Fibroblast of lung (primary cell): ENCODE results near the gene LCE3C. TPM values are rescaled to one million over a fixed set of nuclear protein-coding genes. Genes with fewer than 3 reads are reported as not detected.

Experiments
- DNase-seq, 2 donors: peaks; one replicate each; pipeline versions ENCODE4 v3.0.0 to v3.0.0-alpha.2; 2010; ENCODE audit warnings: low read depth in 2 of 2
- H2AFZ ChIP-seq: 2 replicates; pipeline ENCODE4 v1.5.1; 2012; ENCODE audit warnings: low read length, control low read depth, inconsistent platforms
- H3K27ac ChIP-seq: 2 replicates; pipeline ENCODE4 v1.5.1; 2011; ENCODE audit warnings: low read length, control low read depth; ENCODE audit not compliant: insufficient read depth
- H3K27me3 ChIP-seq: 2 replicates; pipeline ENCODE4 v1.5.1; 2011; ENCODE audit warnings: mild to moderate bottlenecking, low read length; ENCODE audit not compliant: control insufficient read depth, insufficient read depth
- H3K36me3 ChIP-seq: 2 replicates; pipeline ENCODE4 v1.5.1; 2011; ENCODE audit warnings: low read length; ENCODE audit not compliant: control insufficient read depth, insufficient read depth
- H3K4me1 ChIP-seq: 2 replicates; pipeline ENCODE4 v1.5.1; 2011; ENCODE audit warnings: low read length; ENCODE audit not compliant: control insufficient read depth, insufficient read depth; ENCODE audit errors: extremely low read depth
- H3K4me2 ChIP-seq: 2 replicates; pipeline ENCODE4 v1.5.1; 2011; ENCODE audit warnings: low read length, control low read depth; ENCODE audit not compliant: insufficient read depth; ENCODE audit errors: extremely low read depth
- H3K4me3 ChIP-seq, 4 experiments: fragments of 200-600 bp in 1 of 4; sonication (generic) in 1 of 4; replicated peaks in 1 of 4; 2 replicates each; pipeline ENCODE4 v1.5.1; 2011 to 2016; ENCODE audit warnings: low read length in 4 of 4, low read depth in 3 of 4, mild to moderate bottlenecking in 3 of 4, control low read depth in 2 of 4, inconsistent platforms in 1 of 4, mixed read lengths in 1 of 4; ENCODE audit not compliant: insufficient read depth in 1 of 4; ENCODE audit errors: control extremely low read depth in 1 of 4
- H3K79me2 ChIP-seq: 2 replicates; pipeline ENCODE4 v1.5.1; 2012; ENCODE audit warnings: mild to moderate bottlenecking, low read length, inconsistent platforms; ENCODE audit not compliant: control insufficient read depth, insufficient read depth
- H3K9ac ChIP-seq: 2 replicates; pipeline ENCODE4 v1.5.1; 2011; ENCODE audit warnings: mild to moderate bottlenecking, low read length, control low read depth; ENCODE audit not compliant: insufficient read depth
- H3K9me3 ChIP-seq: 2 replicates; pipeline ENCODE4 v1.5.1; 2012; ENCODE audit warnings: low read depth, low read length; ENCODE audit not compliant: control insufficient read depth, insufficient read depth
- H4K20me1 ChIP-seq: 2 replicates; pipeline ENCODE4 v1.5.1; 2011; ENCODE audit warnings: low read length; ENCODE audit not compliant: control insufficient read depth, insufficient read depth; ENCODE audit errors: extremely low read depth
- CTCF ChIP-seq, 2 donors: IDR thresholded peaks in 1 of 2; conservative IDR thresholded peaks in 1 of 2; 1 replicate in 1 of 2; 2 replicates in 1 of 2; pipeline ENCODE4 v1.5.1; 2011 to 2012; ENCODE audit warnings: low read length in 2 of 2, control low read depth in 1 of 2, inconsistent platforms in 1 of 2, low read depth in 1 of 2, mild to moderate bottlenecking in 1 of 2
- EZH2 ChIP-seq: IDR thresholded peaks from 2 replicates; pipeline ENCODE4 v1.5.1; 2012; ENCODE audit warnings: low read length, control low read depth, mild to moderate bottlenecking; ENCODE audit errors: missing control alignments
- polyA plus RNA-seq, 2 donors: library from polyadenylated mRNA; depleted of rRNA in 1 of 2; stranded (reverse) in 1 of 2; unstranded in 1 of 2; fragments of >200 nt; gene quantifications; 2 replicates each; pipeline ENCODE4 v1.2.1, GENCODE V29; 2011 to 2012; ENCODE audit warnings: missing spikeins in 1 of 2
- total RNA-seq: library from RNA; depleted of rRNA; stranded (reverse); fragments of >200 nt; gene quantifications from 2 replicates; pipeline ENCODE4 v1.2.1, GENCODE V29; 2014

LCE3C gene
- total and polyA plus RNA-seq, 2 donors (not counting 1 experiment from before 2014, with no cell fraction given), result not detected

GRCh38 chr1:152622803-152623202 is 22.8 kb downstream of the LCE3C start, which contains the start of gene LCE3A:
Gene LCE3A (minus strand): TSS chr1:152623103. CDS start chr1:152623103, 0 bp downstream.
- no peak within 1 kb of the TSS for H2AFZ ChIP-seq
- TF ChIP-seq EZH2 (no peak), CTCF (conservative IDR thresholded peaks at IDR 0.05 in 1 of 2, IDR thresholded peaks at IDR 0.05 in 1 of 2; ENCODE audit: low read depth in 1 of 2, low read length in 2 of 2) (no peak)
- no peak within 1 kb of the TSS for H3K4me2 ChIP-seq
- no peaks in the 10 kb centered on the region for H4K20me1 ChIP-seq
- H3K4me1 ChIP-seq, result no peaks in the 10 kb centered on the region
- no peak within 1 kb of the TSS for H3K4me3 ChIP-seq
- H3K36me3 ChIP-seq, result no peaks in the 10 kb centered on the region
- no peak within 1 kb of the TSS for H3K27ac ChIP-seq
- H3K9ac ChIP-seq, result no peak within 1 kb of the TSS
- no peaks in the 10 kb centered on the region for H3K79me2 ChIP-seq
- H3K9me3 ChIP-seq, result no peaks in the 10 kb centered on the region
- DNase-seq, result no peak
- no peaks in the 10 kb centered on the region for H3K27me3 ChIP-seq

GRCh38 chr1:152623203-152623844 is 23.3 kb downstream of the LCE3C start:
- Histone ChIP-seq H3K27me3 (no peaks in the 10 kb centered on the region), H3K9ac (no peak overlapping the region), H2AFZ (no peak overlapping the region), H3K4me1 (no peaks in the 10 kb centered on the region), H4K20me1 (no peaks in the 10 kb centered on the region), H3K9me3 (no peaks in the 10 kb centered on the region), H3K36me3 (no peaks in the 10 kb centered on the region), H3K4me3 (no peak overlapping the region), H3K27ac (no peak overlapping the region), H3K4me2 (no peak overlapping the region), H3K79me2 (no peaks in the 10 kb centered on the region)
- no peak for DNase-seq
- TF ChIP-seq EZH2 (no peak), CTCF (conservative IDR thresholded peaks at IDR 0.05 in 1 of 2, IDR thresholded peaks at IDR 0.05 in 1 of 2; ENCODE audit: low read depth in 1 of 2, low read length in 2 of 2) (no peak)

GRCh38 chr1:152626744-152627143 is 26.7 kb downstream of the LCE3C start:
- Histone ChIP-seq H3K4me3 (no peak overlapping the region), H3K79me2 (no peaks in the 10 kb centered on the region), H3K27me3 (no peaks in the 10 kb centered on the region), H3K9ac (no peak overlapping the region), H3K27ac (no peak overlapping the region), H3K36me3 (no peaks in the 10 kb centered on the region), H4K20me1 (no peaks in the 10 kb centered on the region), H2AFZ (no peak overlapping the region), H3K9me3 (no peaks in the 10 kb centered on the region), H3K4me2 (no peak overlapping the region), H3K4me1 (no peaks in the 10 kb centered on the region)
- TF ChIP-seq CTCF (conservative IDR thresholded peaks at IDR 0.05 in 1 of 2, IDR thresholded peaks at IDR 0.05 in 1 of 2; ENCODE audit: low read depth in 1 of 2, low read length in 2 of 2), result no peak
- no peak for TF ChIP-seq EZH2
- DNase-seq, result no peak
